Midbrain (tissue), 1 donor: Measurements from ENCODE around the gene ZNF649.
"Not testable (repeated sequence)": the region's sequence is repeated elsewhere in the genome, so short reads cannot be mapped to it uniquely, and the experiment has no call there.

Experiments
- DNase-seq: peaks from one replicate; lab custom pipeline; 2025; lab: John Stamatoyannopoulos, UW

ZNF649 gene

GRCh38 chr19:51904331-51905165, at the start of gene ZNF649:
TSS of gene ZNF649 (minus strand) at chr19:51905017. CDS start at chr19:51900107, 4,910 bp downstream.
- DNase-seq = peak; percentile 87

DNA sequence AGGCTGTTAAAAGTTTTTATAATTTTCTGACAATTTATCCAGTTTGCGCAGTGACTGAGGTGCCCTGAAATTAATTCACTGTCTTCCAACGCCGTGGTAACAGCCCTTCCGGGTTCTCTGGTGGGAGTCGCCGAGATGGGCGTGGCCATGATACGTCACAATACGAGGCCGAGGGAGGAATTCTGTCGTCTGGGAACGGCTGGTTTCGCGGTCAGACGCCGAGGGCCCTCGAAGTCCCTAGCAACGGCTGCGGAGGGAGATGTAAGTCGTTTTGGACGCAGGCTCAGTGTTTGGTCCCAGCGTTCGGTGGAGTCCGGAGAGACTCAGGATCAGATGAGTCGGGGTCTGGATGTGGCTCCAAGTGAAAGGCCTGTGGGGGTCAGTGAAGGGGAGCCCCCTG, 44.2 kb upstream of the ZNF649 start:
- no peak for DNase-seq

DNA sequence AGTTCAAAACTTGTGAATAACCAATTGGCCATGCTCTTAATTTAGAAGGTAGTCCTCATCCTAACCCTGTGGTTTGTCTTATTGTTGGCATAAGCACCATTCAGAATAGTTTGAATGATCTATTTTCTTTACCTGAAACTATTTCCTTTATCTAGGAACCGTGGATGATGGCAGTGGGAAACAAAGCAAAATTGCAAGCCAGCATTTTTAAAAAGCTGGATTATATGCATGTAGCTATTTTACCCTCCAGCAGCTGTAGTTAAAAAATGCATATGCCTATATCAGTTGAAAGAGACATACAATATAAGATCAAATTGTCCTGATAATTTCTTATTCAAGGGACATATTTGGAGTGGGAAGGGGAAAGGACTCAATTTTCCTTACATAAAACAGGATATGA, 41.8 kb upstream of the ZNF649 start:
- no peak for DNase-seq

DNA sequence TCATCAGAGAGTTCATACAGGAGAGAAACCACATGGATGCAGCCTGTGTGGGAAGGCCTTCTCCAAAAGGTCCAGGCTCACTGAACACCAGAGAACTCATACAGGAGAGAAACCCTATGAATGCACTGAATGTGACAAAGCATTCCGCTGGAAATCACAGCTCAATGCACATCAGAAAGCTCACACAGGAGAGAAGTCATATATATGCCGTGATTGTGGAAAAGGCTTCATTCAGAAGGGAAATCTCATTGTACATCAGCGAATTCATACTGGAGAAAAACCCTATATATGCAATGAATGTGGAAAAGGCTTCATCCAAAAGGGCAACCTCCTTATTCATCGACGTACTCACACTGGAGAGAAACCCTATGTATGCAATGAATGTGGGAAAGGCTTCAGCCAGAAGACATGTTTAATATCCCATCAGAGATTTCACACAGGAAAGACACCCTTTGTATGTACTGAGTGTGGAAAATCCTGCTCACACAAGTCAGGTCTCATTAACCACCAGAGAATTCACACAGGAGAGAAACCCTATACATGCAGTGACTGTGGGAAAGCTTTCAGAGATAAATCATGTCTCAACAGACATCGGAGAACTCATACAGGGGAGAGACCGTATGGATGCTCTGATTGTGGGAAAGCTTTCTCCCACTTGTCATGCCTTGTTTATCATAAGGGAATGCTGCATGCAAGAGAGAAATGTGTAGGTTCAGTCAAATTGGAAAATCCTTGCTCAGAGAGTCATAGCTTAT, 40.2 kb upstream of the ZNF649 start:
- no peak for DNase-seq

- no peak for DNase-seq
Observed at GRCh38 chr19:51938936-51939335, 34.1 kb upstream of the ZNF649 start.

- DNase-seq = no peak
Observed at GRCh38 chr19:51931921-51932320, 27.1 kb upstream of the ZNF649 start.

- no peak for DNase-seq
Observed at GRCh38 chr19:51927859-51928258, 23.0 kb upstream of the ZNF649 start.

DNA sequence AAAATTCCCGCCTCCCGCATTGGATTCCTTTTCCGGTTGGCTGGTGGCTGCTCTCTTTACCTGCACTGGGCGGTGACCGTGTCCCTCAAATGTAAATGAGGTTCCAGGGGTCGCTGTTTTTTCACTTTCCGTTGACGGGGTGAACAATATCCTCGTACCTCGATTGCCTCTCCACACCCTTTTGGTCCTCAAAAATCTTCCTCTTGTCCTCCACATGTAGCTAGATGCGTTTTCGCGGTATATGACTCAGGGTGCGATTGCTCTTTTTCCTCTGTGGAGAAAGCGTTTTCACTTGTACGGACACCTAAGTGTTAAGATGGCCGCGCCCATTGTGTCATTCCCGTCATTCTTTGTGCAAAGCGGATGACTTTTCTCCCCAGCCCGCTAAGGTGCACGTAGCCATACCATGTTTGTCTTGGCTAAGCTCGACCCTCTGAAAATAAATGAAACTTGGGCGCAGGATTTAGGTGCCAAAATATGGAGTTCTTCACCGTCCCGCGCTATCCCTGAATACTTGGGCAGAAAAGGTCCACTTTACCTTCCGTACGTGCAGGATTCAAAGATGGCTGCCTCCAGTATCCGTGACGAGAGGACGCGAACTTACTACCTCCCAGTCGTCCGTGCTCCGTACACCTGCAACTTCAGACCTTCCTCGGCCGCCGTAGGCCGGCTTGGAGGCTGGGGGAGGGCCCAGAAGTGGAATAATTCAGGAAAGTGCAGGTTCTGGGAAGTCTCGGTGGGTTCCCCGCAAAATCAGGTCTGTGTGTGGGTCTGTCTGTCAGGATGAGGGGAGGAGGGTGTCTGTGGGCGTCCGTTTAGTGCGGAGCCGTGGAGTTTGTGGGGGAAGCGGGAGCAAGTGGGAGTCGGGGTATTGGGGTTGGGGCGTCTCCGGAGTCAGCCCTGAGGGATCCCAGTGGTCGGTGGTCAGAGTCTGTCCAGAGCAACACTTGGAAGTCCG, 22.2 kb upstream of the ZNF649 start, which contains the start of gene ZNF613:
ZNF613 (plus strand) TSS at position 689 of the 958 bp plus-strand sequence. CDS start 8,749 bp downstream, outside the sequence.
- DNase-seq = peak; percentile 94

DNA sequence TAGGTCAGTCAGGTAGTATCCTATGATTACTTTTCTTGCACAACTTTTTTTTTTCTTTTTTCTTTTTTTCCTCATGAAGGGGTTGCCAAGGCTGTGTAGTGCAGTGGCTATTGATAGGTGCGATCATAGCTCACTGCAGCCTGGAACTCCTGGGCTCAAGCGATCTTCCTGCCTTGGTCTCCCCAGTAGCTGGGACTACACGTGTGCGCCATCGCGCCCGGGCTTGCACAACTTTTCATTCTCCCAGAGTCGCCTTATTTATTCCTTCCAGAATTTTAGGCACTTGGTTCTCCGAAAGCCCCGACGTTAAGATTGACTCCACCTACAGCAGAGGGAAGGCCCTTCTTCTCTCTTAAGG, 21.6 kb upstream of the ZNF649 start:
- no peak for DNase-seq

DNA sequence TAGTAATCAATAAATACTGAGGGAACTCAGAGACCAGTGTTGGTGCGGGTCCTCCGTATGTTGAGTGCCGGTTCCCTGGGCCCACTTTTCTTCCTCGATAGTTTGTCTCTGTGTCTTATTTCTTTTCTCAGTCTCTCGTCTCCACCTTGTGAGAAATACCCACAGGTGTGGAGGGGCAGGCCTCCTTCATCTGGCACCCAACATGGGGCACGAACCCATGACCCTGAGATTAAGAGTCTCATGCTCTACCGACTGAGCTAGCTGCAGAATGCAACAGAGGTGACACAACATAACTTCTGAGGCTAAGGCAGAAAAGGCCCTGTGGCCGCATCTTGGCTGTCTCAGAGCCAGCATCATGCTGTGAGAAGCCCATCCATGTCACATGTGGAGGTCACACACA, 17.1 kb upstream of the ZNF649 start:
- DNase-seq = no peak

DNA sequence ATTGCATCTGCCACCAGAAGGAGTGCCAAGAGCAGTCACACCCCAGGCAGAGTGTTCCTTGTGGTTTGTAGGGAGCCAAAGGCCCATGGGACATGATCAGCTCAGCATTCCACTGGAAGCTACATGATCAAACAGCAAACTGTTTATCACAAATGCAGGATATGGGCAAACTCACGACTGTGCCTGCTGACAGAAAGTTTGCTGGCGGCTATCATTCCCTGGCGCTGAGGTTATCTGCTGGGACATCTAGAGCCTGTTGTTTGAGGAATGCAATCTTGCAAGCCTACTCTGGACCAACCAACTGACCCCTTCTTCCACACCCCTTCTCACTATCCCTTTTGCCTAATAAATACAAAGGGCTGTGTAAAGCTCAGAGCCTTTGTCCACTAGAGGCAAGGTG, 14.8 kb upstream of the ZNF649 start:
- no peak for DNase-seq

- no peak for DNase-seq
Observed at GRCh38 chr19:51916167-51916566, 11.3 kb upstream of the ZNF649 start.

GRCh38 chr19:51915324-51915867, 10.6 kb upstream of the ZNF649 start:
- no peak for DNase-seq

- not testable (repeated sequence) for DNase-seq
Observed at GRCh38 chr19:51907981-51908380, 3.2 kb upstream of the ZNF649 start.

DNA sequence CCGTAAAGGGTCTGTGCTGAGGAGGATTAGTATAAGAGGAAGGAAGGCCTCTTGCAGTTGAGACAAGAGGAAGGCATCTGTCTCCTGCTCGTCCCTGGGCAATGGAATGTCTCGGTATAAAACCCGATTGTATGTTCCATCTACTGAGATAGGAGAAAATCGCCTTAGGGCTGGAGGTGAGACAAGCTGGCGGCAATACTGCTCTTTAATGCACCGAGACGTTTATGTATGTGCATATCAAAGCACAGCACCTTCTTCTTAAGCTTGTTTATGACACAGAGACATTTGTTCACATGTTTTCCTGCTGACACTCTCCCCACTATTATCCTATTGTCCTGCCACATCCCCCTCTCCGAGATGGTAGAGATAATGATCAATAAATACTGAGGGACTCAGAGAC, 1.3 kb upstream of the ZNF649 start:
- not testable (repeated sequence) for DNase-seq

- DNase-seq = not testable (repeated sequence)
Observed at GRCh38 chr19:51905639-51906038, 822 bp upstream of the ZNF649 start.

GRCh38 chr19:51905206-51905605, 389 bp upstream of the ZNF649 start:
- no peak for DNase-seq

GRCh38 chr19:51903192-51903591, 1.6 kb downstream of the ZNF649 start:
- DNase-seq = peak; percentile 45

DNA sequence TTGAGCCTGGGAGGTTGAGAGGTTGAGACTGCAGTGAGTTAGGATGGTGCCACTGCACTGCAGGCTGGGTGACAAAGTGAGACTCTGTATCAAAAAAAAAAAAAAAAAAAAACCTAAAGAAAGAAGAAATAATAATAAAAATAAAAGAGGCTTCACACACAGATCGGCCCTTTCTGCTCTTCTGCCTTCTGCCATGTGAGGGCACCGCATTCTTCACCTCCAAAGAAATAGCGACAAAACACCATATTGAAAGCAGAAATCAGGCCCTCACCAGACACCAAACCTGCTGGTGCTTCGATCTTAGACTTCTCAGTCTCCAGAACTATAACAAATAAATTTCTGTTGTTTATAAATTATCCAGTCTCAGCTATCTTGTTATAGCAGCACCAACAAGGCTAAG, 3.0 kb downstream of the ZNF649 start:
- no peak for DNase-seq

GRCh38 chr19:51891193-51891747, 13.5 kb downstream of the ZNF649 start:
- DNase-seq = no peak

DNA sequence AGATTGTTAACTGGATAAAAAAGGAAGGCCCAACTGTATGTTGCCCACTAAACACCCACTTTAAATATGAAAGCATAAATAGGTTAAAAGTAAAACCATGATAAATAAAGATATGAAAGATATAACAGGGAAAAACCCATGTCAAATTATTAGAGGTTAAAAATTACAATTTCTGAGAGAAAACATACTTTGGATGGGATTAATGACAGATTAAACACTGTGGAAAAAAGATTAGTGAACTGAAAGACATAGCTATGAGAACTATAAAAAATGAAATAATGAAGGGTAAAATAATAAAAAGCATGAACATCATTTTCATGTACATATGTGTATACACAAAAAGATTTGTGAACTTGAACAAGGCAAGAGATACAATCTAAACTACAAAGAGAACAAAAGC, 14.9 kb downstream of the ZNF649 start:
- DNase-seq = no peak
